ENCODE results near the gene FHAD1.

FHAD1 gene

DNA sequence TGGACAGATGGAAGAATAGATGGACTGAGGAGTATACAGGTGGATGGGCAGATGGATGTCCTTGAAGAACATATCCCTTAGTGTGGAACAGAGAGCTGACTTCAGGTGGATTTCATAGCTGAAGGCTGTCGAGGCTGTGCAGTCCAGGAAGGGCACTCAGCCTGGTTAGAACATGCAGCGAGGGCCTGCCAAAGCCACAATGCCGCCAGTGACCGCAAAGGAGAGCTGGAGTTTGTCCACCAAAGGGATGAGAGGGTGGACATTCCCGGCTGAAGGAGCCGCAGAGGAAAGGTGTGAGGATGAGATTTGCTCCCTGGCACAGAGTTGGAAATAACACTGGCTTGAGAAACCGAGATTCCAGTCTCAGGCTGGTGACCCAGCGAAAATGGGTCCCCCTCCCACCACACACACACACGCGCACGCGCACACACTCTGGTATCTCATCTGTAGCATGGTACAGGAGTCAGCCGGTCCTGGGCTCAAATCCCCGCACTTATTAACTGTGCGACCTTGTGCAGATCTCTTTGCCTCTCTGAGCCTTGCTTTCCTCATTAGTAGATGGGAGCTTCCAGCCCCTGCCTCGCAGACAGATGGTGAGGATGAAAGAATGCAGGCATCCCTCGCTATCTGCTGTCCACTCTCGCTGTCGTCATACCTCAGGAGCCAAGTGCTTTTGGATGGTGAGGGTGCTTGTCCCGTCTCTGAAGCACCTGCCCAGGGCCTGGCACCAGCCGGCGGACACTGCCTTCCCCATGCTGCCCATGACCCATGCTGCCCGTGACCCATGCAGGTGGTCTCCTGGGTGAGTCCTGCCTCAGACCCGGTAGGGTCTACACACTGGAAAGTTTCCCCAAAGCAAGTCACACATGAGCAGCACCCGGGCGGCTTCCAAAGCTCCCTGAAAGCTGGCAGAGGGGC lies 135.8 kb downstream of the FHAD1 start:
- TF ChIP-seq TEAD4 (IDR thresholded peaks at IDR 0.05) (no peak), TCF12 (IDR thresholded peaks at IDR 0.05; ENCODE audit: low read depth) (no peak), YY1 (IDR thresholded peaks at IDR 0.05; ENCODE audit: low read depth) (no peak), RAD21 (IDR thresholded peaks at IDR 0.05; ENCODE audit: low read depth) (no peak), EGR1 (IDR thresholded peaks at IDR 0.05) (no peak), NFIC (IDR thresholded peaks at IDR 0.05) (no peak)
- TF ChIP-seq, protein P1, sequence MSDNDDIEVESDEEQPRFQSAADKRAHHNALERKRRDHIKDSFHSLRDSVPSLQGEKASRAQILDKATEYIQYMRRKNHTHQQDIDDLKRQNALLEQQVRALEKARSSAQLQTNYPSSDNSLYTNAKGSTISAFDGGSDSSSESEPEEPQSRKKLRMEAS (IDR thresholded peaks at IDR 0.05): no peak

DNA sequence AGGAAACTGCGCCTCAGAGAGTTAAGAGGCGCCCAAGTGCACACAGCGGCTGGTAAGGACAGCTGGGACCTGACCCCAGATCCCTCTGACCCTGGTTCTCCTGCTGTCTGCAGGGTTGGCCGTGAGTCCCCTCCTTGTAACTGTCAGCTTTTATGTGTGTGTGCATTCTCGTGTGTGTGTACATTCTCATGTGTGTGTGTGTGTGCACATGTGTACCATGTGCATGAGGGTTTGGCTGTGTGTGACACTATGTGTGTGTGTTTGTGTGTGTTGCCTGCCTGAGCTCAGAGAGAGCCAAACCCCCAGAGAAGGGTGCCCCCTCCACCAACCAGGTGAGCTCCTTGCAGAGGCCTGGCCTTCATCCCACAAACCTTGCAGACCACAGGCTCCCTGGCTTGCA lies 136.8 kb downstream of the FHAD1 start:
- no peak for TF ChIP-seq TCF12 (IDR thresholded peaks at IDR 0.05; ENCODE audit: low read depth)
- no peak for TF ChIP-seq RAD21 (IDR thresholded peaks at IDR 0.05; ENCODE audit: low read depth)

DNA sequence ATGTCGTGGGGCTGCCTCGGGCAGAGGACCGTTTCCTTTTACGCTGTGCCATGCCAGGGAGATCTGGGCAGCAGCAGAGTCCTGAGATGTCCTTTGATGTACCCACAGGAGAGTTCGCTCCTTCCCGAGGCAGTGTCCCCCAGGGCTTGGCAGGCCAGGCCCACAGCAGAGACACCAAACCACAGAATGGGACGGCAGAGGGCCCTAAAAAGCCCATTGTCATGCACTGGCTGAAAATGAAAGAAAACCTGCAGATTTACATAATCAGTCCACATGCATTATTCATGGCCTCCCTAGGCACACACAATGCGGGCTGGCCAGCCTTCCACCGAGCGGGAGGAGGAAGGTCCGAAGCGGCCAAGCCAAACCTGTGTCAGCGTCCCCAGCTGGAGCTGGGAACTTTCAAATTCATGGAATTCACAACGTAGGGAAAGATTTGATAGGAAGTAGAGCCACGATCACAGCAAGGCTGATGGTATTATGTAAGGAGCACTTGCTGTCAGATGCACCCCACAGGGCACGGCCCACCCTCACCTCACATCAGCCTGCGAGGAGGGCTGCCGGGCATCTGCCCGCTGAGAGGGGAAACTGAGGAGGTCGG lies 137.4 kb downstream of the FHAD1 start:
- no peak for TF ChIP-seq CEBPB (IDR thresholded peaks at IDR 0.05)
- no peak for TF ChIP-seq TCF12 (IDR thresholded peaks at IDR 0.05; ENCODE audit: low read depth)
- TF ChIP-seq ZBTB7A (IDR thresholded peaks at IDR 0.05; ENCODE audit: low read depth): no peak
- no peak for TF ChIP-seq RAD21 (IDR thresholded peaks at IDR 0.05; ENCODE audit: low read depth)

DNA sequence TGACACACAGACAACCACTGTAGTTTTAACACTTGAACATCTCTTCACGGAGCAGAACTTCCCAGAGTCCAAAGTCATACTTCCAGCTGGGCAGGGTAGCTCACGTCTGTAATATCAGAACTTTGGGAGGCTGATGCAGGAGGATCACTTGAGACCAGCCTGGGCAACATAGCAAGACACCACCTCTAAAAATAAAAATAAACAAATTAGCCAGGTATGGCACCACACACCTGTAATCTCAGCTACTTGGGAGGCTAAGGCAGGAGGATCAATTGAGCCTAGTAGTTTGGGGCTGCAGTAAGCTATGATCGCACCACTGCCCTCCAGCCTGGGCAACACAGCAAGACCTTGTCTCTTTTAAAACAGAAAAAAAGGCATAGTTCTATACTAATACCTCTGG lies 138.4 kb downstream of the FHAD1 start:
- TF ChIP-seq EGR1 (IDR thresholded peaks at IDR 0.05) (no peak), TCF12 (IDR thresholded peaks at IDR 0.05; ENCODE audit: low read depth) (no peak), RAD21 (IDR thresholded peaks at IDR 0.05; ENCODE audit: low read depth) (no peak), YY1 (IDR thresholded peaks at IDR 0.05; ENCODE audit: low read depth) (no peak), CEBPB (IDR thresholded peaks at IDR 0.05) (no peak), CREB1 (IDR thresholded peaks at IDR 0.05; ENCODE audit: low read depth) (no peak)

DNA sequence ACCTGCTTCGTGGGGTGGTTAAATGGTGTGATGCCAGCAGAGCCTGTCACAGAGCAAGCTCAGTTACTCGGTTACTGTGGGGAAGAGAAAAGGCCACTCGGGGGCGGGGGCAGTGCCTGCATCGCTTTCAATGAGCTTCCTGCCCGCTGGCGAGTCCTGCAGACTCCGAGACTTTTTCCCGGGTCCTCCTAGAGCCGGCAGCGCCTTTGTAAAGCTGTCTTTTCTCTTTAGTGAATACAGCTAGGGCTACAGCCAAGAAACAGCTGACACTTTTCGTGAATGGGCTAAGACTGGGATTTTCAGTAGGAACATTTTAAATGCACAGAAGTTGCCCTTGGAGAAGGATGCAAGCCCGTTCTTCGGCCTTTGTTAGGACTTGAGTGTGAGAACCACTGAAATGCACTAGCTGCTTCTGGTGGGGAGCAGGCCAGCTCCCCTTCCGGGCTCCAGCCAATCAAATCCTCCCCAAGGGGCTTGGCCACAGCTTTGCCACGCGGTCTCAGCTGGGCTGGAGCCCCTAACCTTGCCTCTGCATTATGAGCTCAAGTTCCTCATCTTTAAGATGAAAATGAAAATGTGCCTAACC lies 139.2 kb downstream of the FHAD1 start:
- no peak for TF ChIP-seq ZBTB7A (IDR thresholded peaks at IDR 0.05; ENCODE audit: low read depth)
- TF ChIP-seq CEBPB (IDR thresholded peaks at IDR 0.05): no peak
- TF ChIP-seq TEAD4 (IDR thresholded peaks at IDR 0.05): no peak
- TF ChIP-seq NFIC (IDR thresholded peaks at IDR 0.05): no peak
- TF ChIP-seq, protein P2, sequence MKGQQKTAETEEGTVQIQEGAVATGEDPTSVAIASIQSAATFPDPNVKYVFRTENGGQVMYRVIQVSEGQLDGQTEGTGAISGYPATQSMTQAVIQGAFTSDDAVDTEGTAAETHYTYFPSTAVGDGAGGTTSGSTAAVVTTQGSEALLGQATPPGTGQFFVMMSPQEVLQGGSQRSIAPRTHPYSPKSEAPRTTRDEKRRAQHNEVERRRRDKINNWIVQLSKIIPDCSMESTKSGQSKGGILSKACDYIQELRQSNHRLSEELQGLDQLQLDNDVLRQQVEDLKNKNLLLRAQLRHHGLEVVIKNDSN (IDR thresholded peaks at IDR 0.05): no peak
- TF ChIP-seq YY1 (IDR thresholded peaks at IDR 0.05; ENCODE audit: low read depth): no peak

DNA sequence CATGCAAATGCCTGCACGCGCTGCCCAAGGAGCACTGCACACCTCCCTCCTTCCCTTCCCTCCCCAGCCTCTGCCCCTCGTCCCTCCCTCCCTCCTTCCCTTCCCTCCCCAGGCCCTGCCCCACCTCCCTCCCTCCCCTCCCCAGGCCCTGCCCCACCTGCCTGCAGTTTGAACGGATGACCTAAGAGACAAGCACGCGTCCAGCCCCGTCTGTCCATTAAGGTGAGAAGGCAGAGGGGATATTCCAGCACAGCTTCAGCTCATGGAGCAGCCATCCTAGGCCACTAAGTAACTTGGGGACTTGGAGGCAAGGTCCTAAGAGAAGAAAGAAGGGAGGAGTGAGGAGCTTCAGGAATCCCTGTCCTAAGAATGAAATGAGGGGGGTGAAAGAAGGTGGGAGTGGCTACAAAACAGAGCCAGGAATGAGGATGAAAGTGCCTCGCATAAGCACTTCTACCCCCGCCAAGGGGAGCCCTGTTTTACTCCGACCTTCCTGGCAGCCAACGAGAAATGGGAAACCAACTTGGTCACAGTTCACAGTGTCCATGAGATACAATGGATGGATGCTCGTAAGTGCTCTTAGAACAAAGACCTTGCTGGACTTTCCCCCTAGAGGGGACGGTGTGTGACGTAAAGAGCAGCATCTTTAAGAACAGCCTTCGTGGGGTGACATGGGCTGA lies 141.3 kb downstream of the FHAD1 start:
- TF ChIP-seq, protein P2 (IDR thresholded peaks at IDR 0.05): no peak
- TF ChIP-seq TAF1 (IDR thresholded peaks at IDR 0.05; ENCODE audit: low read depth) (no peak), RAD21 (IDR thresholded peaks at IDR 0.05; ENCODE audit: low read depth) (no peak), TCF12 (IDR thresholded peaks at IDR 0.05; ENCODE audit: low read depth) (no peak), EP300 (IDR thresholded peaks at IDR 0.05; ENCODE audit: borderline replicate concordance) (no peak), EGR1 (IDR thresholded peaks at IDR 0.05) (no peak), ZBTB7A (IDR thresholded peaks at IDR 0.05; ENCODE audit: low read depth) (no peak), FOXM1 (IDR thresholded peaks at IDR 0.05; ENCODE audit: borderline replicate concordance, low read depth) (no peak), NFIC (IDR thresholded peaks at IDR 0.05) (no peak), CREB1 (IDR thresholded peaks at IDR 0.05; ENCODE audit: low read depth) (no peak), CEBPB (IDR thresholded peaks at IDR 0.05) (no peak), YY1 (IDR thresholded peaks at IDR 0.05; ENCODE audit: low read depth) (no peak)
- TF ChIP-seq, protein P1 (IDR thresholded peaks at IDR 0.05): no peak
- TF ChIP-seq, protein P3, sequence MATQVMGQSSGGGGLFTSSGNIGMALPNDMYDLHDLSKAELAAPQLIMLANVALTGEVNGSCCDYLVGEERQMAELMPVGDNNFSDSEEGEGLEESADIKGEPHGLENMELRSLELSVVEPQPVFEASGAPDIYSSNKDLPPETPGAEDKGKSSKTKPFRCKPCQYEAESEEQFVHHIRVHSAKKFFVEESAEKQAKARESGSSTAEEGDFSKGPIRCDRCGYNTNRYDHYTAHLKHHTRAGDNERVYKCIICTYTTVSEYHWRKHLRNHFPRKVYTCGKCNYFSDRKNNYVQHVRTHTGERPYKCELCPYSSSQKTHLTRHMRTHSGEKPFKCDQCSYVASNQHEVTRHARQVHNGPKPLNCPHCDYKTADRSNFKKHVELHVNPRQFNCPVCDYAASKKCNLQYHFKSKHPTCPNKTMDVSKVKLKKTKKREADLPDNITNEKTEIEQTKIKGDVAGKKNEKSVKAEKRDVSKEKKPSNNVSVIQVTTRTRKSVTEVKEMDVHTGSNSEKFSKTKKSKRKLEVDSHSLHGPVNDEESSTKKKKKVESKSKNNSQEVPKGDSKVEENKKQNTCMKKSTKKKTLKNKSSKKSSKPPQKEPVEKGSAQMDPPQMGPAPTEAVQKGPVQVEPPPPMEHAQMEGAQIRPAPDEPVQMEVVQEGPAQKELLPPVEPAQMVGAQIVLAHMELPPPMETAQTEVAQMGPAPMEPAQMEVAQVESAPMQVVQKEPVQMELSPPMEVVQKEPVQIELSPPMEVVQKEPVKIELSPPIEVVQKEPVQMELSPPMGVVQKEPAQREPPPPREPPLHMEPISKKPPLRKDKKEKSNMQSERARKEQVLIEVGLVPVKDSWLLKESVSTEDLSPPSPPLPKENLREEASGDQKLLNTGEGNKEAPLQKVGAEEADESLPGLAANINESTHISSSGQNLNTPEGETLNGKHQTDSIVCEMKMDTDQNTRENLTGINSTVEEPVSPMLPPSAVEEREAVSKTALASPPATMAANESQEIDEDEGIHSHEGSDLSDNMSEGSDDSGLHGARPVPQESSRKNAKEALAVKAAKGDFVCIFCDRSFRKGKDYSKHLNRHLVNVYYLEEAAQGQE (IDR thresholded peaks at IDR 0.05; ENCODE audit: low read depth): no peak

DNA sequence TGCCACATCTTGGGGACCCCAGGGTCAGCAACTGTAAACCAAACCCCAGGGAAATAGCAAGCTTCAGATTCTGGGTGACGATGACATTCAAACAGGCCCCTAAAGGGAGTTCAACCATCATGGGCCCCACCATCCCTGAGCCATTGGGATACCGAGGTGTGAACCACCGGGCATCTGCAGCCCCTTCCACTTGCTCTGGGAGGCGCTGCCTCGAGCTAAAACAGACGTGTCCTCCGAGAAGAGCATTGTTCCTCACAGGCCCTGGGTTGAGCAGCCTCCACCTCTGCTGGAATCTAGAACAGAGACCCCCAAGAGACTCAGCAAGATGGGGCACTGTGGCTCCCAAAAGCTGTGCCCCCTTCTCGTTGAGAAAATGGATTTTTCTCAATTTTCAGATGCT lies 143.6 kb downstream of the FHAD1 start:
- TF ChIP-seq CREB1 (IDR thresholded peaks at IDR 0.05; ENCODE audit: low read depth): no peak
